ENCODE results near the gene PEX26.
"Not testable (repeated sequence)": the region's sequence is repeated elsewhere in the genome, so short reads cannot be mapped to it uniquely, and the experiment has no call there.

PEX26 gene

DNA sequence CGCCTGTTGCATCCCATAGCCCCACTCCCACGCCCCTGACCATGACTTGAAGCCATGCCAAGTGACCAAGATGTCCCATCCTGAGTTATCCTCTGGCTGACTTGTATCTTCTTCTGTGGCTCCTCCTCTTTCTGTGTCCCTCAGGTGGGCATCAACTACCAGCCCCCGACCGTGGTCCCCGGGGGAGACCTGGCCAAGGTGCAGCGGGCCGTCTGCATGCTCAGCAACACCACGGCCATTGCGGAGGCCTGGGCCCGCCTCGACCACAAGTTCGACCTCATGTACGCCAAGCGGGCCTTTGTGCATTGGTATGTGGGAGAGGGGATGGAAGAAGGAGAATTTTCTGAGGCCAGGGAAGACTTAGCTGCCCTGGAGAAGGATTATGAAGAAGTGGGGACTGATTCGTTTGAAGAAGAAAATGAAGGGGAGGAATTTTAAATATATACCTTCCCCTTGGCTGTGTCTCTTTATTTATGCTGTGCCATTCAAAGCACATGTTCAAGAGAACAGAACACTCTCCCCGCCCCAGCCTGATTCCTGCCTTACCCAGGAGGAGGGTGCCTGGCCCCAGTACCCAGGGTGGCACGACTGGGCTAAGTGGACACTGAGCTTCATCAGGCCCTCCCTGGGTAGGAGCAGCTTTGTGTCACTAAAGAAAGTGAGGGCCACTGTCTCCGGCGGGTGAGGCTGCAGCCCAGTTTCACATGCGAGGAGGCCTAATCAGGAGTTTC is 53.1 kb downstream of the PEX26 start:
- H4K20me1 ChIP-seq (ENCODE audit: insufficient read depth, low read length, poor library complexity, severe bottlenecking), result no peaks in the 10 kb centered on the region
- H3K9ac ChIP-seq (ENCODE audit: low read depth, low read length, poor library complexity, severe bottlenecking), result no peak overlapping the region
- H3K4me2 ChIP-seq (ENCODE audit: low read depth, low read length, poor library complexity, severe bottlenecking), result no peak overlapping the region
- H3K27me3 ChIP-seq (ENCODE audit: insufficient read depth, low read length, poor library complexity, severe bottlenecking), result no peaks in the 10 kb centered on the region
- H3K36me3 ChIP-seq (ENCODE audit: insufficient read depth, low read length), result peaks cover 40% of the 10 kb centered on the region; the same call in 1 of the 2 replicates
- H3K4me3 ChIP-seq (ENCODE audit: low read length, poor library complexity, severe bottlenecking), result no peak overlapping the region
- no peaks in the 10 kb centered on the region for H3K9me2 ChIP-seq (replicated peaks; ENCODE audit: low read depth, low read length)
- no peaks in the 10 kb centered on the region for H3F3A ChIP-seq (ENCODE audit: low read depth)
- H3K9me3 ChIP-seq (ENCODE audit: insufficient read depth, low read depth, low read length), result no peaks in the 10 kb centered on the region
- TF ChIP-seq, protein P1, sequence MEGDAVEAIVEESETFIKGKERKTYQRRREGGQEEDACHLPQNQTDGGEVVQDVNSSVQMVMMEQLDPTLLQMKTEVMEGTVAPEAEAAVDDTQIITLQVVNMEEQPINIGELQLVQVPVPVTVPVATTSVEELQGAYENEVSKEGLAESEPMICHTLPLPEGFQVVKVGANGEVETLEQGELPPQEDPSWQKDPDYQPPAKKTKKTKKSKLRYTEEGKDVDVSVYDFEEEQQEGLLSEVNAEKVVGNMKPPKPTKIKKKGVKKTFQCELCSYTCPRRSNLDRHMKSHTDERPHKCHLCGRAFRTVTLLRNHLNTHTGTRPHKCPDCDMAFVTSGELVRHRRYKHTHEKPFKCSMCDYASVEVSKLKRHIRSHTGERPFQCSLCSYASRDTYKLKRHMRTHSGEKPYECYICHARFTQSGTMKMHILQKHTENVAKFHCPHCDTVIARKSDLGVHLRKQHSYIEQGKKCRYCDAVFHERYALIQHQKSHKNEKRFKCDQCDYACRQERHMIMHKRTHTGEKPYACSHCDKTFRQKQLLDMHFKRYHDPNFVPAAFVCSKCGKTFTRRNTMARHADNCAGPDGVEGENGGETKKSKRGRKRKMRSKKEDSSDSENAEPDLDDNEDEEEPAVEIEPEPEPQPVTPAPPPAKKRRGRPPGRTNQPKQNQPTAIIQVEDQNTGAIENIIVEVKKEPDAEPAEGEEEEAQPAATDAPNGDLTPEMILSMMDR (conservative IDR thresholded peaks at IDR 0.05; ENCODE audit: low read length), result no peak
- no peak for TF ChIP-seq EZH2phosphoT487 (IDR thresholded peaks at IDR 0.05; ENCODE audit: borderline replicate concordance)
- H3K4me1 ChIP-seq (ENCODE audit: insufficient read depth, low read length, poor library complexity, severe bottlenecking), result no peaks in the 10 kb centered on the region
- H2AFZ ChIP-seq (ENCODE audit: low read length), result no peak overlapping the region
- H3K79me2 ChIP-seq (ENCODE audit: insufficient read depth, low read length), result peaks cover 10% of the 10 kb centered on the region; the same call in 1 of the 2 replicates

DNA sequence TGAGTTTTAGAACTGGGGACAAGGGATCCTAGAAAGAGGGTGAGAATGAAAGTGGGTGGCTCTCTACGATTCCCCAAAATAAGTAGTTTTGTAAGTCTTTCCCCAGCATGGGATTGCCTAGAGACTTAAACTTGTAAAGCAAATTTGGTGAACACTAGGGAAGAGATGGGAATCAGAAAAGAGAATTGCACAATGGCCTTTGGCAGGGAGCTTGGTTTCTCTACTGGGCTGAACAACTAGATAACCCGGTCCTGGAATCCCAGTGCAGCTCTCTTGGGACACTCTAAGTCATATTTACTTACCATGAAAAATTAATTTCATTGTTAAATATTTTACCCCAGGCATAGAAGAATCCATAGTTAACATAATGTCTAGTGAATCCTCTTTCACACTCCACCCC is 55.7 kb downstream of the PEX26 start:
- Histone ChIP-seq H3K9ac (ENCODE audit: low read depth, low read length, poor library complexity, severe bottlenecking) (no peak overlapping the region), H3K4me3 (ENCODE audit: low read length, poor library complexity, severe bottlenecking) (no peak overlapping the region), H3K9me2 (replicated peaks; ENCODE audit: low read depth, low read length) (no peaks in the 10 kb centered on the region), H2AFZ (ENCODE audit: low read length) (no peak overlapping the region), H3K79me2 (ENCODE audit: insufficient read depth, low read length) (peaks cover 4% of the 10 kb centered on the region; the same call in 1 of the 2 replicates), H3K27me3 (ENCODE audit: insufficient read depth, low read length, poor library complexity, severe bottlenecking) (no peaks in the 10 kb centered on the region), H4K20me1 (ENCODE audit: insufficient read depth, low read length, poor library complexity, severe bottlenecking) (no peaks in the 10 kb centered on the region), H3K36me3 (ENCODE audit: insufficient read depth, low read length) (peaks cover 28% of the 10 kb centered on the region; the same call in 1 of the 2 replicates), H3K4me1 (ENCODE audit: insufficient read depth, low read length, poor library complexity, severe bottlenecking) (no peaks in the 10 kb centered on the region), H3K4me2 (ENCODE audit: low read depth, low read length, poor library complexity, severe bottlenecking) (no peak overlapping the region), H3F3A (ENCODE audit: low read depth) (no peaks in the 10 kb centered on the region), H3K9me3 (ENCODE audit: insufficient read depth, low read depth, low read length) (no peaks in the 10 kb centered on the region)
- TF ChIP-seq, protein P1 (conservative IDR thresholded peaks at IDR 0.05; ENCODE audit: low read length), result no peak

DNA sequence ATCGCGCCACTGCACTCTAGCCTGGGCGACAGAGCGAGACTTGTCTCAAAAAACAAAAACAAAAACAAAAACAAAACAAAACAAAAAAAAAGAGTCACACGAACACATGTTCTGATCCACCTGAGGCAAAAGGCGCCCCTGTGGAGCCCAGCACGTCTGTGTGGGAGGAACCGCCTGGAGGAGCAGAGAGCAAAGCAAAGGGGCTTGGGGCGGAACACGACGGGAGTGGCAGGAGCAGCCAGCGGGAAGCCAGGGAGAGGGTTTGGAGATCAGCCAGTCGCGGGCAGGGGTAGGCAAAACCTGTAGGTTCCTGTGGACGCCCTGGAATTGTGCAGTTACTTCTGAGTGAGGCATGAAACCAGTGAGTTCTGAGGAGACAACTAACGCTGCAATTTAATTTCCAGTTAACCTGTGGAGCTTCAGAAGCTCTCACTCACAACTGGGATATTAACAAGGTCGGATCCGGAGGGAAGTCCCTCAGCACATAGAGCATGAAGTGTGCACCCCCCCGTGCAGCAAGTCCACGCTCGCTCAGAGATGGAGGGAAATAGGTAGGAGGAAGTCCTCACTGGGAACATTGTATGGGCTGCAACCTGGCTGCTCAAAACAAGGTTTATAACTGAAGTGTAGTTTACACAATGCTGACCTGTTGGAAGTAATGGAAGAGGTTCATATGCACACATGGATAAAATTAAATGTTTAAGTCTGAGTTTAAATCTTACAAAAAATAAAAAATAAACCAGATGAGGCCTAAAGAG is 59.0 kb downstream of the PEX26 start:
- Histone ChIP-seq H3K4me1 (ENCODE audit: insufficient read depth, low read length, poor library complexity, severe bottlenecking) (no peaks in the 10 kb centered on the region), H3K27me3 (ENCODE audit: insufficient read depth, low read length, poor library complexity, severe bottlenecking) (no peaks in the 10 kb centered on the region), H4K20me1 (ENCODE audit: insufficient read depth, low read length, poor library complexity, severe bottlenecking) (no peaks in the 10 kb centered on the region), H3K4me3 (ENCODE audit: low read length, poor library complexity, severe bottlenecking) (no peak overlapping the region), H3K4me2 (ENCODE audit: low read depth, low read length, poor library complexity, severe bottlenecking) (no peak overlapping the region), H3K9ac (ENCODE audit: low read depth, low read length, poor library complexity, severe bottlenecking) (no peak overlapping the region), H3K9me3 (ENCODE audit: insufficient read depth, low read depth, low read length) (no peaks in the 10 kb centered on the region), H3F3A (ENCODE audit: low read depth) (no peaks in the 10 kb centered on the region), H3K79me2 (ENCODE audit: insufficient read depth, low read length) (no peaks in the 10 kb centered on the region), H2AFZ (ENCODE audit: low read length) (no peak overlapping the region), H3K9me2 (replicated peaks; ENCODE audit: low read depth, low read length) (no peaks in the 10 kb centered on the region), H3K36me3 (ENCODE audit: insufficient read depth, low read length) (peaks cover 6% of the 10 kb centered on the region; the same call in 1 of the 2 replicates)
- TF ChIP-seq EZH2phosphoT487 (IDR thresholded peaks at IDR 0.05; ENCODE audit: borderline replicate concordance), result no peak
- TF ChIP-seq, protein P1 (conservative IDR thresholded peaks at IDR 0.05; ENCODE audit: low read length), result no peak

DNA sequence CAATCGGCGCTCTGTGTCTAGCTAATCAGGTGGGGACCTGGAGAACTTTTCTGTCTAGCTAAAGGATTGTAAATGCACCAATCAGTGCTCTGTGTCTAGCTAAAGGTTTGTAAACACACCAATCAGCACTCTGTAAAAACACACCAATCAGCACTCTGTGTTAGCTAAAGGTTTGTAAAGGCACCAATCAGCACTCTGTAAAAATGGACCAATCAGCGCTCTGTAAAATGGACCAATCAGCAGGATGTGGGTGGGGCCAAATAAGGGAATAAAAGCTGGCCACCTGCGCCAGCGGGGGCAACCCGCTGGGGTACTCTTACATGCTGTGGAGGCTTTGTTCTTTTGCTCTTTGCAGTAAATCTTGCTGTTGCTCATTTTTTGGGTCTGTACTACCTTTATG is 63.2 kb downstream of the PEX26 start:
- not testable (repeated sequence) for H3K9me3 ChIP-seq (ENCODE audit: insufficient read depth, low read depth, low read length); H3K4me2 ChIP-seq (ENCODE audit: low read depth, low read length, poor library complexity, severe bottlenecking); H3K9me2 ChIP-seq (replicated peaks; ENCODE audit: low read depth, low read length); H3K4me1 ChIP-seq (ENCODE audit: insufficient read depth, low read length, poor library complexity, severe bottlenecking); H4K20me1 ChIP-seq (ENCODE audit: insufficient read depth, low read length, poor library complexity, severe bottlenecking); H3K27me3 ChIP-seq (ENCODE audit: insufficient read depth, low read length, poor library complexity, severe bottlenecking); H3K79me2 ChIP-seq (ENCODE audit: insufficient read depth, low read length); H3F3A ChIP-seq (ENCODE audit: low read depth); H3K9ac ChIP-seq (ENCODE audit: low read depth, low read length, poor library complexity, severe bottlenecking); H3K36me3 ChIP-seq (ENCODE audit: insufficient read depth, low read length); H2AFZ ChIP-seq (ENCODE audit: low read length); H3K4me3 ChIP-seq (ENCODE audit: low read length, poor library complexity, severe bottlenecking)
